IMR-90 (cell line): ENCODE results near the gene RASSF10. TPM values are rescaled to one million over a fixed set of nuclear protein-coding genes. Genes with fewer than 3 reads are reported as not detected.

Experiments
- ATAC-seq: fragments of 200-7000 bp; cut with Tn5 transposase; 2 replicates; pipeline ENCODE4 v1.9.1; 2020; ENCODE audit warnings: low read depth, mild to moderate bottlenecking, moderate library complexity
- BruUV-seq: library from RNA; stranded (reverse); fragments of 400-500 nt; replicated peaks from 2 replicates; lab custom pipeline; 2021; lab: Mats Ljungman, UMichigan
- CTCF ChIA-PET: fragments of 300-600 bp; formaldehyde crosslinking; extraction: SDS; loops from one replicate; lab custom pipeline; 2021; ENCODE audit warnings: antibody characterized with exemption; lab: Yijun Ruan, JAX
- POLR2A ChIA-PET: fragments of 300-600 bp; sonication (Branson Sonifier 250); formaldehyde crosslinking; loops from one replicate; lab custom pipeline; 2022; ENCODE audit warnings: antibody characterized with exemption; ENCODE audit not compliant: unreplicated experiment; lab: Charles Lee
- DNase-seq: peaks from one replicate; pipeline ENCODE4 v3.0.0; 2013
- H2AFZ ChIP-seq: replicated peaks from 2 replicates; pipeline ENCODE3; 2013; ENCODE audit warnings: low read length, mild to moderate bottlenecking; ENCODE audit not compliant: poor library complexity
- H2AK5ac ChIP-seq: 2 replicates; pipeline ENCODE4 v1.6.1; 2013; ENCODE audit warnings: low read depth, low read length, inconsistent platforms
- H2AK9ac ChIP-seq: replicated peaks from 2 replicates; pipeline ENCODE3; 2013; ENCODE audit warnings: mild to moderate bottlenecking, low read depth, low read length, moderate library complexity; ENCODE audit not compliant: poor library complexity
- H2BK120ac ChIP-seq: 2 replicates; pipeline ENCODE4 v1.6.1; 2013; ENCODE audit warnings: low read depth, low read length, inconsistent platforms
- H2BK15ac ChIP-seq: 3 replicates; pipeline ENCODE4 v1.6.1; 2013; ENCODE audit warnings: low read depth, low read length, inconsistent platforms
- H2BK20ac ChIP-seq: 2 replicates; pipeline ENCODE4 v1.6.1; 2013; ENCODE audit warnings: low read depth, mild to moderate bottlenecking, inconsistent platforms, low read length, moderate library complexity
- H2BK5ac ChIP-seq: 2 replicates; pipeline ENCODE4 v1.6.1; 2013; ENCODE audit warnings: mild to moderate bottlenecking, low read depth, low read length, inconsistent platforms; ENCODE audit not compliant: poor library complexity, severe bottlenecking
- H3K14ac ChIP-seq: replicated peaks from 2 replicates; pipeline ENCODE4 v1.6.1; 2013; ENCODE audit warnings: low read depth, low read length, inconsistent platforms
- H3K18ac ChIP-seq: 2 replicates; pipeline ENCODE4 v1.6.1; 2013; ENCODE audit warnings: low read depth, low read length, control low read depth
- H3K23ac ChIP-seq: 2 replicates; pipeline ENCODE4 v1.6.1; 2013; ENCODE audit warnings: low read depth, low read length, inconsistent platforms
- H3K27ac ChIP-seq: 2 replicates; pipeline ENCODE4 v1.5.1; 2013; ENCODE audit warnings: mild to moderate bottlenecking, control low read depth, low read length; ENCODE audit not compliant: insufficient read depth
- H3K27me3 ChIP-seq: 2 replicates; pipeline ENCODE4 v1.6.1; 2013; ENCODE audit warnings: low read length; ENCODE audit not compliant: control insufficient read depth, insufficient read depth
- H3K36me3 ChIP-seq: 2 replicates; pipeline ENCODE4 v1.6.1; 2013; ENCODE audit warnings: low read length, mixed read lengths; ENCODE audit not compliant: control insufficient read depth, insufficient read depth
- H3K4ac ChIP-seq: 2 replicates; pipeline ENCODE4 v1.6.1; 2013; ENCODE audit warnings: low read depth, low read length, inconsistent platforms
- H3K4me1 ChIP-seq: 2 replicates; pipeline ENCODE4 v1.6.1; 2013; ENCODE audit warnings: low read length, mixed read lengths; ENCODE audit not compliant: control insufficient read depth, insufficient read depth
- H3K4me2 ChIP-seq: 2 replicates; pipeline ENCODE4 v1.6.1; 2013; ENCODE audit warnings: low read depth, mild to moderate bottlenecking, control low read depth, low read length, moderate library complexity
- H3K4me3 ChIP-seq: 2 replicates; pipeline ENCODE4 v1.5.1; 2013; ENCODE audit warnings: low read depth, mild to moderate bottlenecking, control low read depth, low read length, moderate library complexity; ENCODE audit not compliant: insufficient read depth
- H3K56ac ChIP-seq: 2 replicates; pipeline ENCODE4 v1.6.1; 2013; ENCODE audit warnings: low read length, inconsistent platforms; ENCODE audit not compliant: insufficient read depth; ENCODE audit errors: extremely low read depth
- H3K79me1 ChIP-seq, 2 experiments: 2 replicates each; pipeline ENCODE4 v1.6.1; 2013; ENCODE audit warnings: low read length in 2 of 2, inconsistent platforms in 1 of 2, low read depth in 1 of 2
- H3K9ac ChIP-seq: 2 replicates; pipeline ENCODE4 v1.6.1; 2013; ENCODE audit warnings: low read depth, low read length, control low read depth
- H3K9me1 ChIP-seq: 2 replicates; pipeline ENCODE4 v1.6.1; 2013; ENCODE audit warnings: low read length, inconsistent platforms; ENCODE audit not compliant: insufficient read depth
- H3K9me3 ChIP-seq: 2 replicates; pipeline ENCODE4 v1.6.1; 2013; ENCODE audit warnings: low read length; ENCODE audit not compliant: control insufficient read depth, insufficient read depth
- H4K20me1 ChIP-seq: 2 replicates; pipeline ENCODE4 v1.6.1; 2013; ENCODE audit warnings: low read length, inconsistent platforms; ENCODE audit not compliant: insufficient read depth
- H4K5ac ChIP-seq: 2 replicates; pipeline ENCODE4 v1.6.1; 2013; ENCODE audit warnings: mild to moderate bottlenecking, low read depth, low read length, control low read depth
- H4K8ac ChIP-seq, 2 experiments: 2 replicates each; pipeline ENCODE4 v1.6.1; 2013; ENCODE audit warnings: low read depth in 2 of 2, low read length in 2 of 2, control low read depth in 1 of 2, inconsistent platforms in 1 of 2
- H4K91ac ChIP-seq: 2 replicates; pipeline ENCODE4 v1.6.1; 2013; ENCODE audit warnings: low read depth, low read length, inconsistent platforms; ENCODE audit not compliant: insufficient read depth
- WGBS, 2 experiments: methylation state at CpG; one replicate each; pipeline versions ENCODE4 v1.1.5 to v1.1.7; 2013; ENCODE audit warnings: missing lambda C conversion rate in 2 of 2; ENCODE audit not compliant: insufficient read length in 1 of 2; ENCODE audit errors: extremely low coverage in 2 of 2; 5-methylcytosine and 5-hydroxymethylcytosine counted together
- dilution Hi-C: fragments of 300-500 bp; cut with HindIII; formaldehyde crosslinking; loops from one replicate; pipeline ENCODE4 v1.14.3; 2018; ENCODE audit warnings: low sequenced_read_pairs; ENCODE audit not compliant: unreplicated experiment
- in situ Hi-C: fragments of 300-500 bp; cut with MboI; formaldehyde crosslinking; loops from 3 replicates; pipeline ENCODE4 v1.14.3; 2019; ENCODE audit warnings: low sequenced_read_pairs, inconsistent platforms, mixed read lengths
- intact Hi-C: fragments of 100-400 bp; cut with micrococcal nuclease; formaldehyde crosslinking; loops from 2 replicates; pipeline ENCODE4 v1.10.0; 2022
- polyA plus RNA-seq, 3 experiments: library from polyadenylated mRNA; depleted of rRNA; stranded (reverse); fragments of >200 nt; gene quantifications; 2 replicates each; pipeline ENCODE4 v1.2.3, GENCODE V29; 2012; ENCODE audit warnings: low replicate concordance in 1 of 3
- total RNA-seq: library from RNA; depleted of rRNA; stranded (reverse); fragments of >200 nt; gene quantifications from 2 replicates; pipeline ENCODE4 v1.2.3, GENCODE V29; 2012
- TF ChIP-seq, protein P1 (sequence below): fragments of 150-350 bp; IDR thresholded peaks from 2 replicates; pipeline ENCODE4 v1.6.1; 2016; ENCODE audit warnings: low read depth, mild to moderate bottlenecking, low read length, moderate library complexity, borderline replicate concordance

RASSF10 gene
- total and polyA plus RNA-seq, 2 of the 4 experiments (the other 2 are of a cell fraction) = not detected

DNA sequence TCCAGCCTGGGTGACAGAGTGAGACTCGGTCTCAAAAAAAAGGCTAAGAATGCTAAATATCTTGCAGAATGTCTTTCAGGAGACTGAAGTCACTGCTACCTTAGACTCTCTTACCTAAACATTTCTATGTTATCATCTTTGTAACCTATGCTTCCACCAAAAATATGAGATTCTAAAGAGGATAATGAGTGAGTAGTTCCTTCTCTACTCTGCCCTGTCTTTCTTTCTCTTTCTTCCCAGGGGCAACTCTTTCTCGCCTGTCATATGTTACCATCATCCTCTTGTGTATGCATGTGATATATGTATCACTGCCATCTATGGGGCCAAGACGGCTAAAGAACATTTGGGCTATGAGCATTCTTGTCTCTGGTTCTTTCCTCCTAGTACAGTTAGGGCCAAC, 9.0 kb upstream of the RASSF10 start:
- no peak overlapping the region for H3K4me3 ChIP-seq
- H2AK5ac ChIP-seq = no peak overlapping the region
- no peak overlapping the region for H2AK9ac ChIP-seq
- H4K8ac ChIP-seq = no peak overlapping the region
- no peak overlapping the region for H3K56ac ChIP-seq
- H2BK5ac ChIP-seq = no peak overlapping the region
- H3K14ac ChIP-seq = no peak overlapping the region
- peaks cover 40% of the 10 kb centered on the region for H3K27me3 ChIP-seq
- H3K9me1 ChIP-seq = no peaks in the 10 kb centered on the region; the same call in 1 of the 2 replicates
- ATAC-seq (no peak), DNase-seq (no peak)
- ChIA-PET CTCF (no interaction called here), POLR2A (no interaction called here)
- WGBS, 2 experiments = no CpG with 5 or more reads among the region's 3 CpGs
- H3K9me3 ChIP-seq = peaks cover 2% of the 10 kb centered on the region; the same call in 1 of the 2 replicates
- no peak overlapping the region for H3K4ac ChIP-seq
- H3K36me3 ChIP-seq = no peaks in the 10 kb centered on the region
- H2BK15ac ChIP-seq = no peak overlapping the region
- H4K5ac ChIP-seq = no peak overlapping the region
- H4K20me1 ChIP-seq = no peaks in the 10 kb centered on the region
- BruUV-seq = no TSS peak
- H3K79me1 ChIP-seq = no peaks in the 10 kb centered on the region
- H3K18ac ChIP-seq = no peak overlapping the region
- H2BK120ac ChIP-seq = no peak overlapping the region
- no peak overlapping the region for H3K9ac ChIP-seq
- no peak overlapping the region for H3K27ac ChIP-seq
- H3K23ac ChIP-seq = no peak overlapping the region
- dilution Hi-C loops (no loop called here), intact Hi-C loops (no loop called here), in situ Hi-C loops (no loop called here)
- H2AFZ ChIP-seq = no peak overlapping the region
- no peaks in the 10 kb centered on the region for H3K4me1 ChIP-seq
- H2BK20ac ChIP-seq = no peak overlapping the region
- TF ChIP-seq, protein P1, sequence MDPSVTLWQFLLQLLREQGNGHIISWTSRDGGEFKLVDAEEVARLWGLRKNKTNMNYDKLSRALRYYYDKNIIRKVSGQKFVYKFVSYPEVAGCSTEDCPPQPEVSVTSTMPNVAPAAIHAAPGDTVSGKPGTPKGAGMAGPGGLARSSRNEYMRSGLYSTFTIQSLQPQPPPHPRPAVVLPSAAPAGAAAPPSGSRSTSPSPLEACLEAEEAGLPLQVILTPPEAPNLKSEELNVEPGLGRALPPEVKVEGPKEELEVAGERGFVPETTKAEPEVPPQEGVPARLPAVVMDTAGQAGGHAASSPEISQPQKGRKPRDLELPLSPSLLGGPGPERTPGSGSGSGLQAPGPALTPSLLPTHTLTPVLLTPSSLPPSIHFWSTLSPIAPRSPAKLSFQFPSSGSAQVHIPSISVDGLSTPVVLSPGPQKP = no peak
- no peak overlapping the region for H4K91ac ChIP-seq
- H3K4me2 ChIP-seq = no peak overlapping the region
